Testis (tissue), 2 donors: ENCODE results near the gene TOM1L2.

Source experiments
- CTCF ChIP-seq, 3 experiments: fragments of 450-650 bp in 2 of 3; fragments of 200-600 bp in 1 of 3; sonication (generic) in 1 of 3; IDR thresholded peaks; one replicate each; pipeline ENCODE4 v1.5.1; 2016 to 2019; ENCODE audit warnings: antibody characterized with exemption in 3 of 3, mild to moderate bottlenecking in 2 of 3, moderate library complexity in 1 of 3
- POLR2A ChIP-seq: fragments of 450-650 bp; IDR thresholded peaks from one replicate; pipeline ENCODE4 v1.6.1; 2017; ENCODE audit warnings: antibody characterized with exemption, mild to moderate bottlenecking, moderate library complexity

- TF ChIP-seq CTCF (IDR thresholded peaks at IDR 0.05) (no peak), POLR2A (no peak)
These were observed 166.6 kb downstream of the TOM1L2 start for GRCh38 chr17:17805575-17805974.
